ENCODE data around the gene NRDE2.

The NRDE2 gene

DNA sequence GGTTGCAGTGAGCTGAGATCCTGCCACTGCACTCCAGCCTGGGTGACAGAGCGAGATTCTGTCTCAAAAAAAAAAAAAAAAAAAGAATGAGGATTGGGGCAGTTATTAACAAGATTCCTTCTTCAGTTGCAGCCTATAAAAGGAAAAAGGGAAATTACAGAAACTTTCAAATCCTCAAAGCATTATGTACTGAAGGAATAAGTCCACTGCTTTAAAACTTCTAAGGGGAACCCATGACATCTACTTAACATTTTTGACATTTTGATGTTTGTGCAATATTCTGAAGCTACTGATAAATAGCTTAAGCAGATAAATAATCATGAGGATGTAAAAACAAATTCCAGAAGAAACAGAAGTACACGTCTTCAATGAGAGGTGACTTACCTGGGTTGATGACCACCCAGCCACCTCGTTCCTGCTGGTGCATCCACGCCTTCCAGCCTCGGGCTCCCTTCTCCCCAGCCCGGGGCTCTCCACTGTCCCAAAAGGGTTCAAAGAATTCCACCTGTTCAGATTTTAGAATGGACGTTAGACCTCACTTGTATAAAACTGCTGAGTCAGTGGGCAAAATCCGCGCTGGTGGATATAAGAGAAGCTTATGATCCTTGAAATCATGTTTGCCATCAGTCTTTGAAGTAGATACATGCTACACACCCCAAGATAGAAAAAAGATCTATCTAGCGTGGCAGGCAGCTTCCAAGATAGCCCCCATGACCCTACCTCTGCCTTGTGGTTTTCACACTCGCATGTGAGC is 33.7 kb downstream of the NRDE2 start:
- 0 out of 2 replicates have a peak, but pooled peaks cover 6% of the 10 kb centered on the region for H3F3A ChIP-seq (ENCODE audit: insufficient read depth)
- no peaks in the 10 kb centered on the region for H3K9me3 ChIP-seq (ENCODE audit: insufficient read depth, low read length)
- no peak overlapping the region for H3K9ac ChIP-seq (ENCODE audit: low read length)
- H3K79me2 ChIP-seq (ENCODE audit: insufficient read depth, low read length) = no peaks in the 10 kb centered on the region
- H4K20me1 ChIP-seq (ENCODE audit: low read depth, low read length) = no peaks in the 10 kb centered on the region
- H2AFZ ChIP-seq (ENCODE audit: low read depth, low read length, severe bottlenecking) = no peak overlapping the region
- no peaks in the 10 kb centered on the region for H3K27me3 ChIP-seq (ENCODE audit: low read length)
- H3K4me3 ChIP-seq (ENCODE audit: insufficient read depth, low read length, poor library complexity, severe bottlenecking) = no peak overlapping the region
- no peak overlapping the region for H3K27ac ChIP-seq (ENCODE audit: low read depth, low read length)
- H3K4me2 ChIP-seq (ENCODE audit: low read depth, low read length, poor library complexity, severe bottlenecking) = no peak overlapping the region
- peaks cover 2% of the 10 kb centered on the region; the same call in 1 of the 2 replicates for H3K36me3 ChIP-seq (ENCODE audit: low read length)
- H3K9me2 ChIP-seq (replicated peaks; ENCODE audit: insufficient read depth, low read length) = no peaks in the 10 kb centered on the region
- no peak for TF ChIP-seq EZH2phosphoT487 (conservative IDR thresholded peaks at IDR 0.05; ENCODE audit: low read length)
- TF ChIP-seq, protein P1, sequence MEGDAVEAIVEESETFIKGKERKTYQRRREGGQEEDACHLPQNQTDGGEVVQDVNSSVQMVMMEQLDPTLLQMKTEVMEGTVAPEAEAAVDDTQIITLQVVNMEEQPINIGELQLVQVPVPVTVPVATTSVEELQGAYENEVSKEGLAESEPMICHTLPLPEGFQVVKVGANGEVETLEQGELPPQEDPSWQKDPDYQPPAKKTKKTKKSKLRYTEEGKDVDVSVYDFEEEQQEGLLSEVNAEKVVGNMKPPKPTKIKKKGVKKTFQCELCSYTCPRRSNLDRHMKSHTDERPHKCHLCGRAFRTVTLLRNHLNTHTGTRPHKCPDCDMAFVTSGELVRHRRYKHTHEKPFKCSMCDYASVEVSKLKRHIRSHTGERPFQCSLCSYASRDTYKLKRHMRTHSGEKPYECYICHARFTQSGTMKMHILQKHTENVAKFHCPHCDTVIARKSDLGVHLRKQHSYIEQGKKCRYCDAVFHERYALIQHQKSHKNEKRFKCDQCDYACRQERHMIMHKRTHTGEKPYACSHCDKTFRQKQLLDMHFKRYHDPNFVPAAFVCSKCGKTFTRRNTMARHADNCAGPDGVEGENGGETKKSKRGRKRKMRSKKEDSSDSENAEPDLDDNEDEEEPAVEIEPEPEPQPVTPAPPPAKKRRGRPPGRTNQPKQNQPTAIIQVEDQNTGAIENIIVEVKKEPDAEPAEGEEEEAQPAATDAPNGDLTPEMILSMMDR (IDR thresholded peaks at IDR 0.05; ENCODE audit: insufficient read depth, low read length, poor library complexity, severe bottlenecking) = no peak

DNA sequence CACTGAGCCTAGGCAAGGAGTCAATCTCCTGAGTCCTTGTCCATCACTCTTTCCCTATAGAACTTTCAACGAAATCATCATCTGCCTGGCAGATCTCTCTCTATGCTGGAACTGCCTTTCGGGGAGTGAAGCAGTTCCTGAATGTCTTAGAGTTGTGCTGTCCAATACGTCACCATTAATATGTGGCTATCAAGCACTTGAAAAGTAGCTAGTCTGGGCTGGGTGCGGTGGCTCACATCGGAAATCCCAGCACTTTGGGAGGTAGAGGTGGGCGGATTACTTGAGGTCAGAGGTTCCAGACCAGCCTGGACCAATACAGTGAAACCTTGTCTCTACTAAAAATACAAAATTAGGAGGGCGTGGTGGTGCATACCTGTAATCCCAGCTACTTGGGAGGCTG is 35.1 kb downstream of the NRDE2 start:
- H4K20me1 ChIP-seq (ENCODE audit: low read depth, low read length) = no peaks in the 10 kb centered on the region
- no peak overlapping the region for H3K4me3 ChIP-seq (ENCODE audit: insufficient read depth, low read length, poor library complexity, severe bottlenecking)
- H3K36me3 ChIP-seq (ENCODE audit: low read length) = no peaks in the 10 kb centered on the region; the same call in 1 of the 2 replicates
- no peak overlapping the region for H3K4me2 ChIP-seq (ENCODE audit: low read depth, low read length, poor library complexity, severe bottlenecking)
- no peaks in the 10 kb centered on the region for H3K27me3 ChIP-seq (ENCODE audit: low read length)
- no peak overlapping the region for H3K9ac ChIP-seq (ENCODE audit: low read length)
- H2AFZ ChIP-seq (ENCODE audit: low read depth, low read length, severe bottlenecking) = no peak overlapping the region
- H3K9me3 ChIP-seq (ENCODE audit: insufficient read depth, low read length) = no peaks in the 10 kb centered on the region
- 0 out of 2 replicates have a peak, but pooled peaks cover 6% of the 10 kb centered on the region for H3F3A ChIP-seq (ENCODE audit: insufficient read depth)
- H3K79me2 ChIP-seq (ENCODE audit: insufficient read depth, low read length) = no peaks in the 10 kb centered on the region
- H3K27ac ChIP-seq (ENCODE audit: low read depth, low read length) = no peak overlapping the region
- H3K9me2 ChIP-seq (replicated peaks; ENCODE audit: insufficient read depth, low read length) = no peaks in the 10 kb centered on the region
- TF ChIP-seq, protein P1 (IDR thresholded peaks at IDR 0.05; ENCODE audit: insufficient read depth, low read length, poor library complexity, severe bottlenecking) = no peak
- TF ChIP-seq EZH2phosphoT487 (conservative IDR thresholded peaks at IDR 0.05; ENCODE audit: low read length) = no peak

DNA sequence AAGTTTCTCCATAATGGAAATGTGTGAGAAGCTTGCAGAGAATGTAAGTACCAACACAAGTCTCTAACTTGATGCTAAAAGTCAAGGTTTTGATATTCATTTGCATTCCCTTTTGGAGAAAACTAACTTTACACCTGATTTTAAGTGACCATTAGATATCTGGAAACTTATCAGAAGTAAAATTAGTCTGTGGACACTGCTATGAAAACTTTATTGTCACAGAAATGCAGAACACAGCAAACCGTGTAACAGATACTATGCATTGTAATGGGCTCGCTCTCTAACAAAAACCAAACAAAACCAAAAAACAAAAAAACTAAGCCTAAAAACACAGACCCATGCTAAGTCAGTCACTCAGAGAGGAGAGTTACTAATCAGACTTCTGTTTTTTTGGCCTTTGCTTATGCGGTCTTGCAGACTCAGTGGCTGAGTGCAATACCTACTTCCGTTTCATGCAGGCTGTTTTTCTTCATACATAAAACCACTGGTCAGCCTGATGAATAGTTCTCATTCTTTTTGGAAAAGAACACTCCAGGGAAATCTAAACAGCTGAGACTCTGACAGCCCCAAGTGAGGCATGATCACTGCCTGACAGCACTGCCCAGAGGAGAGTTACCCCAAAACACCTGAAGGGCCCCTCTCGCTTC is 35.7 kb downstream of the NRDE2 start:
- Histone ChIP-seq H3K36me3 (ENCODE audit: low read length) (no peaks in the 10 kb centered on the region; the same call in 1 of the 2 replicates), H3K9me3 (ENCODE audit: insufficient read depth, low read length) (no peaks in the 10 kb centered on the region), H3K4me3 (ENCODE audit: insufficient read depth, low read length, poor library complexity, severe bottlenecking) (no peak overlapping the region)

More for the DNA sequence above, 35.7 kb downstream of the NRDE2 start:
- no peak overlapping the region for H3K9ac ChIP-seq (ENCODE audit: low read length)
- 0 out of 2 replicates have a peak, but pooled peaks cover under 1% of the 10 kb centered on the region for H3F3A ChIP-seq (ENCODE audit: insufficient read depth)
- no peak overlapping the region for H2AFZ ChIP-seq (ENCODE audit: low read depth, low read length, severe bottlenecking)
- no peaks in the 10 kb centered on the region for H3K27me3 ChIP-seq (ENCODE audit: low read length)
- no peaks in the 10 kb centered on the region for H4K20me1 ChIP-seq (ENCODE audit: low read depth, low read length)
- H3K27ac ChIP-seq (ENCODE audit: low read depth, low read length) = no peak overlapping the region
- no peaks in the 10 kb centered on the region for H3K79me2 ChIP-seq (ENCODE audit: insufficient read depth, low read length)
- H3K9me2 ChIP-seq (replicated peaks; ENCODE audit: insufficient read depth, low read length) = no peaks in the 10 kb centered on the region
- H3K4me2 ChIP-seq (ENCODE audit: low read depth, low read length, poor library complexity, severe bottlenecking) = no peak overlapping the region
- no peak for TF ChIP-seq EZH2phosphoT487 (conservative IDR thresholded peaks at IDR 0.05; ENCODE audit: low read length)
- TF ChIP-seq, protein P1 (IDR thresholded peaks at IDR 0.05; ENCODE audit: insufficient read depth, low read length, poor library complexity, severe bottlenecking) = no peak
